AG08396 (cell line): ENCODE results near the gene PM20D2.

Experiments used
- DNase-seq: peaks from one replicate; pipeline ENCODE4 v3.0.0; 2012; ENCODE audit warnings: low spot score, mixed read lengths

The PM20D2 gene

DNA sequence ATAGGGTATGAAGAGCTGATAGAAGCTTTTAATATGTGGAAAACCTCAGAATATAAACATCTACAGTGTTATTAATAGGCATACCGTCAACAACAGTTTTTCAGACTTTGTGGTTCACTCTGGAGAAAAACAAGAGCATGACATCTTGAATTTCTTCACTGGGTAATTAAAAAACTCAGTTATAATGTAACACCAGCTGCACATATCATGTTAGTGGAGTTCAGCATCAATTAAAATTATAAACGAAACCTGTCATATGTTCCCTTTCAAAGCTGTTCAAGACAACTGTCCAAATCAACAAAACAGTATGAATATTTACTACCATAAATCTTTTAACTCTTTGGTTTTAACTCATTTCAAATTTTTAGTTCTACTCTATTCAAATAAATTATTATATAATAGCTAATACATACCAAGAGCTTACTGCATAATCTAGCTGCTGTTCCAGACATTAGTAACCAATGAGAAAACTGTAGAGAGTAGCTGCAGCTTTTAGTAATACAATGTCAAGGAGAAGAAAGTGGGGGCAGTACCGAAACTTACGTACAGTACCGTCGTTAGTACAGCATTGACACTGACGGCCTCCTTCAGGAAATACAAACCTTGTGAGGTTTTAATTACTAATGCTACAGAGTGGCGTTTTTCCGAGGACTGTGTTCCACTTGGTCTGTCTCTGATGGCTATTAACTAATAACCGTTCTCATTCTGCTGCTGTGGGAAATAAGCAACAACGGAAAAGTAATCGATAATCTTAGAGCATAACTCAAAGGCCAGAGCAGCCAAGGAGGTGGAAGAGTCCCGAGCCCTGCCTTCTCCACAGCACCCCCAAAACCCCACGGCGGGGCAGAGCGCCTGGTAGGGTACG lies 532 bp upstream of the PM20D2 start:
- DNase-seq: peak; percentile 30

DNA sequence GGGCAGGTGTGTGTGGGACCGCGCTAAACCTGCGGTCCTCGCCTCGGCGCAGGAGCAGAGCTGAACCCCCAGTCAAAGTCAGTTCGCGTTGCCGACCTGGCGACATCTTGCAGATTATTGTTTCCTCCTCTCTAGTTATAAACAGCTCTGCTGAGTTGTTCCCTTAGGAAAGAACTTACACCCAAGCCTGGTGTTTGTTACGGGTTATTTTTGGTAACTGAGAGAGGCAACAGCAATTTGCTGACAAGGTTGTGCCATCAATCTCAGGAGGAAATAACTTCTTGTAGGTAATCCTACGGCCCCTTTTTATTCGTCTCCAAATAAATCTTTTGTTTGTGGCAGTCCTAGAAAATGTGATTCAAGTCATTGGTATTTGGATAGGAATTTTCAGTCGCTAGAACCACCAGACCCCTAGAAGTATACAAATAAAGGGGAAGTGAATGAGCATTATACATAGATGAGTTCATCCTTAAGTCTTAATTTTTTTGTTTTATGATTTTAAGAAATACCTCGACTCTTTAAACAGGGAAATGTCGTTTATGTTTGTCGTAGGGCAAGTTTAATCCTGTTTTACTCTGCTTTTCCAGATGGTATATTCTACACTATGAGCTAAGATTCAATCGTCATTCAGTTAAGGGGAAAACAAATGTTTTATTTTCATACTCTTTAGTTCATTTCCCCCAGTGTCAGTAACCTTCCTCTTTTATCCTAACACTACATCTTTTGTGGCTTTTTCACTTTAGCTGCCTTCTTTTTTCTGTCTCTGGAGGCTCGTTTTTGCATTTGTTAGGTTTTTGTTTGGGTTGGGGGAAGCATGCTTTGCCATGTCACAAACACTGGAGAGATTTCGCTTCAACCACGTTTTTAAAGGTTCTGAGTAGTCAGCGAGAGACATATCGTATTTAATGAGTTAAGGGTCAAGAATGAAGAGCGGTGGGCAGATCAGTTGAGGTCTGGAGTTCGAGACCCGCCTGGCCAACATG lies 1.2 kb downstream of the PM20D2 start:
- DNase-seq: peak; percentile 65

DNA sequence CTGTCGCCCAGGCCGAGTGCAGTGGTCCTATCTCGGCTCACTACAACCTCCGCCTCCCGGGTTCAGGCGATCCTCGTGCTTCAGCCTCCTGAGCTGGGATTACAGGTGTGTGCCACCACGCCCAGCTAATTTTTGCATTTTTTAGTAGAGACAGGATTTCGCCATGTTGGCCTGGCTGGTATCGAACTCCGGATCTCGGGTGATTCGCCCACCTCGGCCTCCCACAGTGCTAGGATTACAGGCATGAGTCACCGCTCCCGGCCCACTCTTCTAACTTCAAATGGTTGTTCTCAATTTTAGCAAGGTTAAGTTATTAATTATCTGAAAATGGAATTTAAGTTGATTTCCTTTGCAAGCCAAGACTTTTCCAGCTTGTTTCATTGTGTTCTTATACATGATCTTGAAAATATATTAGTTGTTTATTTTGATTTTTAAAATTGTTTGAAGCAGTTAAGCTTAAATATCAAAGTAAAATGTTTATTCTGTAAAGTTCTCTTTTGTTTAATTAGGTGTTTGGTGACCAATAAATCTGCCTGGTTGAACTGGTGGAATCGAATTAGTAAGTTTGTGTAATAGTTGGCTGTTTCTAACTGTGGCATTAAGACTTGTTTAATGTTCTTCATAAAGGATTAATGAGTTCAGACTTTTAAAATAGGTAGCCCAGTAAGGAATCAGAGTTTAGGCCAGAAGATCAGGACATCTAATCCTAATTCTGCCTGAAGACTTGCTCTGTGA lies 2.3 kb downstream of the PM20D2 start:
- no peak for DNase-seq

DNA sequence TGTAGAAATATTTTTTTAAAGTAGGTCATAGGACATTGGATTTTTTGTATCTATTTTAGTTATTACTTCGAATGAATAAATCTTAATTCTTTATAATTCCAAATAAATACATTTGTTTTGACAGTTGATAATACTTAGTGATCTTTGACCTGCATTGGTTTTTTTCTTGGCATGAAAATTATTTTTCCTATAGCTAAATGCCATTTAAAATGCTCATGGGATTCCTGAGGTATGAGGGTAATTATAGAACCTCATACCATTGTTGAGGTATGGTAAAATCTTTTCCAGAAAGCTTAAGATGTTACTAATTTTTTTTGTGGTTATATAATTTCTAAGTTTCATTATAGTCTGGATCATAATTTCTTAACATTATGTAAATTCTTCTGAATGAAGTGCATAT lies 8.3 kb downstream of the PM20D2 start:
- no peak for DNase-seq

DNA sequence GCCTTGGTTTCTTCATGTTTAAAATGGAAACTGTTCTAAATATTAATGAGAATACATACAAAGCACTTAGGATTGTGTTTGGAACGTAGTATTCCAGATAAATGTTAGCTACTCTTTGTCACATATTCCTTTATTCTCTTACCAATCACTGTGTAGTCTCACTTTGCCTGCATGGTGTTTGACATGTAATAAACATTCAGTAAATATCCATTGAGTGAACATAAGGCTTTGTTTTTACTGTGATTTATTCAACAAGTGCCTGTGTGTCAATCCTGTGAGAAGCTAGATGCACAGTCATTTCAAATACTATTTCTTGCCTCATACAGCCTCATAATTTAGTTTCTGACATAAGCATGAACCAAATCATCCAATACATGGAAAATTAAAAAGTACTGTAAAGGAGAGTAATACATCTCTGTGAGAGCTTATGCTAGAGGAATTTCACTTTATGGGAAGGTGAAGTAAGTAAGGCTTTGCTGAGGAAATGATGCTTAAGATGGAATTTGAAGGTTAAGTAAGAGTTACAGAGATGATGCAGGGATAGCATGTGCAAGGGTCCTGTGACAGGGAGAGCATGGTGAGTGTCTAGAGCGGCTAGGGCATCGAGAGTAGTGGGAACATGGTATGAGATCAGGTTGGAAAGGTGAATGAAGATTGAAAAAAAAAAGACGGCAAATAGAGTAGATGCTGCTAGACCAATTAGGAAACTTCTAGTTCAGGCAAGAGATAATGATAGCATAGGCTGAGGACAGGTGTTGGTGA lies 14.7 kb downstream of the PM20D2 start:
- DNase-seq: no peak

DNA sequence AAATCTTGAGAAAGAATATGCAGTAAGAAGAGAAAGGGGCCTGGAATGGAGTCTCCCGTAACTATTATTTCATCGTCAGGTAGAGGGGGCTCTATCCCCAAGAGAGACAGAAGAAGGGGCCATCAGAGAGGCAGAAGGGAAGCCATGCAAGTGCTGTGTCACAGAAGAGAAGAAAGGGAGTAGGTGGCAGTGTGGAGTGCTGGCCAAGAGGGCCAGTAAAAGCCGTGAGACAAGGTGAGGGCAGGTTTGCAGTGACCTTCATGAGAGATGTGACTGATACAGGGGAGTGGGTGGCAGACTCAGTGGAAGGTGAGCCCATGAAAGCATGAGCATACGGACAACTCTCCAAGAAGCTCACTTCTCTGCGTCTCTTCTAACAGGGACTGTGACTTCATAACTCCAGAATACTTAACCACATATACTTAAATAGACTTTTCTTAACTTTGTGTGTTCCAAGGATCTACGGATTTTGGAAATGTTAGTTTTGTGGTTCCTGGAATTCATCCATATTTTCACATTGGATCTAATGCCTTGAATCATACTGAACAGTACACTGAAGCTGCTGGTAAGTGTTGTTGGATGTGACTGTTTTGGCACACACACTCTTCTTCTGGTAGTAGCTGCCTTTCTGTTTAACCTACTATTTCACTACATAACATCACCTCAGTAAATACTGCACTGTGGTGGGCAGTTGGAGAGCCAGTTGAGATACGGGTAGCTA lies 15.6 kb downstream of the PM20D2 start:
- no peak for DNase-seq

DNA sequence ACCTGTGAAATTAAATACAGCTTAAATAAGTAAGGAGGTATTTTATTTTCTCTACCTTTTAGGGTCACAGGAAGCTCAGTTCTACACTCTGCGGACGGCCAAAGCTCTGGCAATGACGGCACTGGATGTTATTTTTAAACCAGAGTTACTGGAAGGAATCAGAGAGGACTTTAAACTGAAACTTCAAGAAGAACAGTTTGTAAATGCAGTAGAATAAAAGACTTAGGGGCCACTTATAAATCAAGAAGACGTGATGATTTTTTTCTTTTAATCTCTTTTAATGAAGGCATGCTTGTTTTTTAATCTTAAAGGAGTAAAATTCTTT lies 16.2 kb downstream of the PM20D2 start:
- DNase-seq: no peak

DNA sequence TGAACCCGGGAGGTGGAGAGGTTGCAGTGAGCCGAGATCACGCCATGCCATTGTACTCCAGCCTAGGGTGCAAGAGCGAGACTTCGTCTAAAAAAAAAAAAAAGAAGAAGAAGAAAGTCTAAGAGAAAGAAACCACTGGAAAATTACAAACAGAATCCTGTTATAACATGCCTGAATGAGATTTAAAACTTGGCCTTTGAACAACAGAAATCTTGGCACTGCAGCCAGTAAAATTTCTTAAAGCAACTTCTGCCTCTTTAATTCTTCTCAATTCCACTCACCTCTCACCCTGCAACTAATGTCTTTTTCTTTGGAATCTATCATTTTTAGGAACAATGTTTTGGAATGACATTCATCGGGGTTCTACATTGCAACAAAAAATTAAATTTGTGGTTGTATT lies 26.3 kb downstream of the PM20D2 start:
- DNase-seq: no peak

DNA sequence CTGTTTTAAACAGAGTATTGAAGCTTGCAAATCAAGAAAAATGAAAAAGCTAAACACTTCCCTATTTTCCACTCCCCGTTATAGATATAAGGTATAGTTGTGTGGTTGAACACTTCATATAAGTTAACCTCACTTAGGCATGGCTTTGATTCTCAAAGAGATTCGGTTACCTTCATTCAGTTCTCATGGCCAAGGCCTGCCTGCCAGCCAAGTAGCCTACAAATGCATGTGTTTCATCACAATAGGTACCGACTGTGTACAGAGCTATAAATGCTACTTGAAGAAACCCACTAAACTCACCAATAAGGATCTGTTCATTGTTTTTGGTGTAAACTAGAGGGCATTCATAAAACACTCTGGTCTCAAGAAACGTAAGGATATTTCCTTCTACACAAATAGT lies 27.8 kb downstream of the PM20D2 start:
- no peak for DNase-seq

DNA sequence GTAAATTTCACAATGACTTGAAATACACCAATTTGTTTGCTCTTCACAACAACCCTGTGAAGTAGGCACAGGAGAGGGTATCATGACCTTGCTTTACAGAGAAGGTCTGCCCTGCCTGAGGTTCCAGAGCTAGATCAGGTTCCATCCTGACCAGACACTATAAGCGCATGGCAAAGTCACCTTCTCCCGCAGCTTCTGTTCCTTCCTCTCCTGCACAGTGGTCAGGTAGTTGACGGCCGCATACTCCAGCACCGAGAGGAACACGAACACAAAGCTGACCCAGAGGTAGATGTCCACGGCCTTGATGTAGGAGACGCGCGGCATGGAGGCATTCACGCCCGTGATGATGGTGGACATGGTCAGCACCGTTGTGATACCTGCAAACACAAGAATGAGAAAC lies 34.3 kb downstream of the PM20D2 start:
- no peak for DNase-seq

DNA sequence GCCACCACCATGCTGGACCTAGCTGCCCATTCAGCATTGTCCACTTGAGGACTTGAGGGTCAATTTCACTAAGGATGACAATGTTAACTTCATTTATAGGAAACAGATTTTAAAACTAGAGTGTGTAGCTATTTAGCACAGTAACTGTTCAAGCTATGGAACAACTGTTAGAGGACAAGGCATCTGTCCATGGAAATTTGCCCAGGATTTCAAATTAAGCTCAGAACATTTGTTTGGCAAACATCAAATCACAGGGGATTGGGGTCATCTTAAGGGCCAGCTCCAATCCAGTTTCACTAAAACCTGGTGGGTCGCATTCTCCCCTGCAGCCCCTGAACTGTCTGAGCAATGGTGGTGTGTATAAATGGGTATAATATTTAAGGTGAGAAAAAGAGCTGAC lies 35.1 kb downstream of the PM20D2 start:
- no peak for DNase-seq

DNA sequence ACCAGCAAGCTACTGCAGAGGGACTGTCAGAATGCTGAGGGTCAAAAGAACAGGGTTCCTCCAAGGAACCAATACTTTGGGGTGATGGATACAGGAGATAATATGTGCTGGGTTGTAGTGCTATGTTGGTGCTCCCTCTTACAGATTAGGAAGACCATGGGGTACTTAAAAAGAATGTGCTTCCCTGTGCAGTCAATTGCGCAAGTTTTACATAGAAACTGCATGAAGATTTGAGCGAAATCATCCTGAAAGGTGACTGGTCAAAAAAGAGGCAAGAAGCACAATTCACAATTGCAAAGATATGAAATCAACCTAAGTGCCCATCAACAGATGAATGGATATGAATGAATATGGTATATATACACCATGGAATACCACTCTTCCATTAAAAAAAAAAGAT lies 37.4 kb downstream of the PM20D2 start:
- DNase-seq: no peak

DNA sequence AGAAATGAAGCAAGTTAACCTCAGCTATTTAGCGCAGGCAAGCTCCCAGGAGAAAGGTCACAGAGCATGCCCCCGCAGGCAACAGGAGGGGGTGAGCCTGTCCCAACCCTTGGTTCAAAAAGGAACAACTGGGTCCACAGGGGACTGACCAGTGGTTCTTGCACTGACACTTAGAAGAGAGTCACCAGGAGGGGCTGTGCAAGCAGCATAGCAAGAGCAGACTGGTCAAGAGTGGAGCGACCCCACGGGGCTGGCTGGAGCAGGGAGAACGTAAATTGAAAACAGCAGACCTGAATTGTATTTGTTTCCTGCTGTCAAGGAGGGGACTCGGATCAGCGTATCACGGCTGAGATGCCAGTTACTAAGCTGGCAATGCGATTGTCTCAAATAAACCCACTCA lies 38.5 kb downstream of the PM20D2 start:
- DNase-seq: no peak

DNA sequence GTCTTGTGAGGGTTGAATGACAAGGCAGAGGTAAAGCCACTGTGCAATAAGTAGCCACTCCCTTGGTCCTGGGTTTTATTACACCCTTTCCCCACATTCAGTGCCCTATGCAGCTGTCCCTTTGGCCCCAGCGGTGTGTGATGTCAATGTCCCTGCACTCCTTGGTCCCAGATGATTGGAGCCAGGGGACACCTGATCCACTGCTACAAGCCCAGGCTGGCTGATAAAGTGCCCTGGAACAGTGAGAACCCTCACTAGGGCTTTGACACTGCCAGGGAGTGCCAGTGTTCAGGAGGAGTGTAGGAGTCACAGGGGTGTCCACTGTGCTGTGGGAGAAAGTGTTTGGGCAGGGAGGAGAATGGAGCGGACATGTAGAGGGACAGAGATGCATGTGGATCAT lies 40.9 kb downstream of the PM20D2 start:
- DNase-seq: no peak

DNA sequence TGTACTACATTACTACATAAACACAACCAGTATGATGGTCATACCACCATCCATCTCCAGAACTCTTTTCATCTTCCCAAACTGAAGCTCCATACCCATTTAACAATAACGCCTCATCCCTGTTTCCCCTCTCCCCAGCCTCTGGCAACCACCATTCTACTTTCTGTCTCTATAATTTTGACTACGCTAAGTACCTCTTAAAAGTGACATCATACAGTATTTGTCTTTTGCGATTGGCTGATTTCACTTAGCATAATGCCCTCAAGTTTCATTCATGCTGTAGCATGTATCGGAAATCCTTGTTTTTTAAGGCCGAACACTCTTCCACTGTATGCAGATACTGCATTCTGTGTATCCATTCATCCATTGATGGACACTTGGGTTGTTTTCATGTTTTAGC lies 41.6 kb downstream of the PM20D2 start:
- DNase-seq: no peak

DNA sequence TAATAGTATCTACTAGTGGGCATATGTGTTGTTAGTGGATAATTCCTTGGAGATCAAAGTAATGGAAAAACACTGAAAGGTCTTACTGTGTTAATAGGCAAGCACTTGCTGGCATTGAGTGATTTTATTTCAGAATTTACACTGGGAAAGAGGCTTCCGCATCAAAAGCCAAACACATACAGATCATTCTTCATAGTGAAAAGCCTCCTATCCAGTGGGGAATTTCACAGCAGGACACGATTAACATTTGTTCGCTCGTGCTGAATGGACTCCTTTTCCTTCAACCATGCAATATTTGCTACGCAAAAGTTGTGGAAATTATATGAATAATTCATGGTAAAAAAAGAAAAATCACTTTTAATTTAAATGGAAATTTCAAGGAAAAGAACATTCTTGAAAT lies 44.9 kb downstream of the PM20D2 start:
- no peak for DNase-seq

DNA sequence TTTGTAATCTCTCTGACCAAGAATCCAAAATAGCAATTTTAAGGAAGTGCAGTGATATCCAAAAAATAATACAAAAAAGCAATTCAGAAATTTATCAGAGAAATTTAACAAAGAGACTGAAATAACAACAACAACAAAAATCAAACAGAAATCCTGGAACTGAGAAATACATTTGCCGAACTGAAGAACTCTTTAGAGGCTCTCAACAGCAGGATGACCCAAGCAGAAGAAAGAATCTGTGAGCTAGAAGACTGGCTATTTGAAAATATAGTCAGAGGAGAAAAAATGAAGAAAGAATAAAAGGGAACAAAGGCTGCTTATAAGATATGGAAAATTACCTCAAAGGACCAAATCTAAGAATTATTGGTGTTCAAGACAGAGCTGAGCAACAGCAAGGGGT lies 48.7 kb downstream of the PM20D2 start:
- no peak for DNase-seq

DNA sequence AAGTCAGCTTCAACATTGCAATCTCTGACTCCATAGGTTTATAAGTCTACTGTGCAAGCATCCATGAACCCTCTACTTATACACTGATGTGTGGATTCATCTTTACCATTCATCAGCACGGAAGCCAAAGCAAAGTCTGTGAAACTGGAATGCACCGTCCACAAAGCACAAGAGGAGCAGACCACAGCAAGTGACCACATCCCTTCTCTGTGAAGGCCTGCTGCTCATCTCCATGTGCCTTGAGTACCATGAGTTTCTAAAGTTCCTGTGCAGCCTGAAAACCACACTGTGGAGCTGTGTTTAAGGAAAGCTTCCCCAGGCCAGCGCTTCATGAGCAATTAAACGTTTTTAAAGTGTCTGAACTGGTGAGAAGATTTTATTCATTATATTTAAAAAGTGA lies 51.3 kb downstream of the PM20D2 start:
- DNase-seq: no peak

DNA sequence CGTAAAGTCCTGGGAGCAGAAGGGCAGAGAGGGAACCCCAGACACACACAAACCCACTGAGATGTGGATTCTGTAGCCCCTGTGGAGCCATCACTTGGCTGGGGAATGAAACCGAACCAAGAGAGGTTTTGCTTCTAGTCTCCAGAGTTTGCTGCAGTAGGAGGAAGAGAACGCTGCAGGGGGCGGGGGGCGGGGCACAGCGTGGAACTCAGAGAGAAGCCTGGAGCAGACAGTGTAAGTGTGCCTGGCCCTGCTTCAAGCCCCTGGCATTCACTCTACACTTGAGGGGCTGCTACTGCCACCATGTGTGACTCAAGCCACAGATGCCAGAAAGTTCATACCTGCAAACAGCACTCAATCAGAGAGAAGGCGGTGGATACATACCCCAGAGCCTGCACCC lies 52.4 kb downstream of the PM20D2 start:
- no peak for DNase-seq

DNA sequence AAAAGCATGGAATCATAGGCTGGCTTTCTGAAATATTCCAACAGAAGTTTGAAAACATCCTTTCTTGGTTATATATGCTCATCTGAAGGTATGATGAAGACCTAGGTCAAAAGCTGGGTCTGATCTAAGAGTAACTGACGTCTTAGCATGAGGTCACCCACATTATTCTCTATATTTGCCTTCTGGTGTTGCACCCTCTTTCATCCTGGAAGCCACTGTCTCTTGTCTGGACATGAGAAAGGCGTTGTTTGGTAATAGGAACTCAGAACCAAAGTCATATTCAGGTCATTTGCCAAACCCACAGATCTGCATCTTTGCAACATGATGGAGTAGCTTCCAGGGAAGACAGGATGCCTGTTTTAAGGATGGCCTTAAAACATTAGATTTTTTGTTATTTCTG lies 53.7 kb downstream of the PM20D2 start:
- DNase-seq: no peak

DNA sequence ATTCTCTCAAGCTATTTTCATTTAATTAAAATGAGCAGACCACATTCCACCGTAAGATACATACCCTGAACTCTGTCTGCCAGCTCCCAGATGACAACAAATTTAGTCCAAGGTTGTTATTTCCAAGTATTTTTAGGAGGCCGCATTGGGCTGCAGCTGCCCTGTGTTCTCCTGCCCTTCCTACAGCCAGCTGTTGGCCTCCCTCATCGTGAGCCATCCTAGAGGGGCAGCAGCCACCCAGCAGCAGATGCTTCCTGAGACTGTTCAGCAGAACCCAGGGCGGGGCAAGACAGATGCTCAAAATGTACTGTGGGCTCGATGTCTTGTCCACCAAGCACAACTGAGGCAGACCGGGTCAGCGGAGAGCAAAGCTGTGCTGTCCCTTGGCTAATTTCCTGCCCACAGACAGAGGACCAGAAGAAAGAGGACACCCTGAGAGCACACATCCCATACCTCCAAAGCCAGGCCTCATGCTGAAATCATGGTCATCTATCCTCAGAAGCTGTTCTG lies 54.9 kb downstream of the PM20D2 start:
- DNase-seq: no peak
